ENCODE results near the gene CD244.

CD244 gene

DNA sequence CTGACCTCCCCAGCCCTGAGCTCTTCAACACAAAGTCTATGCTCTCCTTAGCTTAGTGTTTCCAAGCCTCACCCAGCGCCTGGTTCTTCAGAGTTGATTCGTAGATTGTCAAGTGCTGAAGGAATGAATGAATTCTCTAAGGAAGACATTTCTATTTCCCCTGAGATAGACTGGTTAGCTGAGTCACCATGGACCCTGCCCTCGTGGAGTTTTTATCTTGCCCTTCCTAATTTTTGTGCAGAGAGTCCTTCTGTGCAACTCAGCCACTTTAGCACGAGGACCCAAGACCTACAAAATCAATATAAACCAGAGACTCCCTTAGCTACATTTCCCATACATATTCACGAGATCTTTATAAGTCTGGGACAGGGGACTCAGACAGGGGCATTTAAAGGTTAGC, 2.6 kb upstream of the CD244 start:
- H3K9ac ChIP-seq (ENCODE audit: low read depth in 1 of 2, low read length in 2 of 2): no peak overlapping the region
- H3K4me3 ChIP-seq (ENCODE audit: low read depth in 1 of 2, low read length in 2 of 2): no peak overlapping the region
- H3K9me3 ChIP-seq (ENCODE audit: control insufficient read depth in 1 of 2, low read length in 2 of 2): no peaks in the 10 kb centered on the region
- H3K4me1 ChIP-seq (ENCODE audit: control insufficient read depth in 1 of 2, insufficient read depth in 2 of 2, low read length in 2 of 2): peaks cover 11 to 20% of the 10 kb centered on the region in 2 donors
- no peaks in the 10 kb centered on the region for H3K36me3 ChIP-seq (ENCODE audit: control insufficient read depth in 1 of 2, insufficient read depth in 2 of 2, low read length in 2 of 2)
- no peaks in the 10 kb centered on the region for H3K27me3 ChIP-seq (ENCODE audit: control insufficient read depth in 1 of 2, insufficient read depth in 2 of 2, low read length in 2 of 2)
- H3K27ac ChIP-seq (ENCODE audit: low read depth, low read length): no peak overlapping the region

DNA sequence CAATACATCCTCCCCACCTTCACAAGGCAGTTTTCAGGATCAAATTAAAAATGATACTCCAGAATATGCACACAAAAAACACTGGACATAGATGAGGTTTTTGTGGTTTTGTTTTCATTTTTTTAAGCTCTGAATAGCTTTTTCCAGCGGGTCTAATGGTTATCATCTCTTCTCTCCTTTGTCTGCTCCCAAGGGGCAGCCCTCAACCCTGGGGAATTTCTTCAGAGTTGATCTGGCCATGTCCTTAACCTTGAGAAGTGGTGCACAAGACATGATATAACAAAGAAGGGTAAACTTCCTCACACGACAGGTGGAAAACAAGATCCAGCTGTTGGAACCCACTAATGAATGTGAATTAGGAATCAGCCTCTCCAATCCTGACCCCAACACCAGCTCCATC, 1.5 kb upstream of the CD244 start:
- no peaks in the 10 kb centered on the region for H3K36me3 ChIP-seq (ENCODE audit: control insufficient read depth in 1 of 2, insufficient read depth in 2 of 2, low read length in 2 of 2)
- no peaks in the 10 kb centered on the region for H3K9me3 ChIP-seq (ENCODE audit: control insufficient read depth in 1 of 2, low read length in 2 of 2)
- H3K9ac ChIP-seq (ENCODE audit: low read depth in 1 of 2, low read length in 2 of 2): no peak overlapping the region
- H3K4me3 ChIP-seq (ENCODE audit: low read depth in 1 of 2, low read length in 2 of 2): no peak overlapping the region
- H3K4me1 ChIP-seq (ENCODE audit: control insufficient read depth in 1 of 2, insufficient read depth in 2 of 2, low read length in 2 of 2): peaks cover 11 to 20% of the 10 kb centered on the region in 2 donors
- H3K27ac ChIP-seq (ENCODE audit: low read depth, low read length): no peak overlapping the region
- no peaks in the 10 kb centered on the region for H3K27me3 ChIP-seq (ENCODE audit: control insufficient read depth in 1 of 2, insufficient read depth in 2 of 2, low read length in 2 of 2)

DNA sequence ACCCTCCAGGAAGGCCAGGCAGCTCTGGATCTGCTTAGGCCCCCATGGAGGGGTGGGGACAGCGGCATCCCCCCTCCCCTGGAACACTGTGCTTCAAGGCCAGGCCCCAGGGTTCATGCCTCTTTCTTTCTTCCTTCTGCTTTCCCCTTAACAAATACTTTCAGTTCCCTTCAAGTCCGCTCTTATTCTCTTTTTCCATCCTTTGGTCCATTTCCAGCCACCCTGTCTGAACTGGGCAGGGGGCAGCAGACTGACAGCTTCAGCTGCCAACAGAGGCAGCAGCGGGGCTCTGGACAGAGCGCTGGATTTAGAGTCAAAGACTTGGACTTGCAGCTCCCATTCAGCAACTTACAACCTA, 1.1 kb upstream of the CD244 start:
- no peak overlapping the region for H3K27ac ChIP-seq (ENCODE audit: low read depth, low read length)
- H3K36me3 ChIP-seq (ENCODE audit: control insufficient read depth in 1 of 2, insufficient read depth in 2 of 2, low read length in 2 of 2): no peaks in the 10 kb centered on the region
- H3K4me3 ChIP-seq (ENCODE audit: low read depth in 1 of 2, low read length in 2 of 2): no peak overlapping the region
- peaks cover 13 to 24% of the 10 kb centered on the region in 2 donors for H3K4me1 ChIP-seq (ENCODE audit: control insufficient read depth in 1 of 2, insufficient read depth in 2 of 2, low read length in 2 of 2)
- H3K27me3 ChIP-seq (ENCODE audit: control insufficient read depth in 1 of 2, insufficient read depth in 2 of 2, low read length in 2 of 2): no peaks in the 10 kb centered on the region
- H3K9me3 ChIP-seq (ENCODE audit: control insufficient read depth in 1 of 2, low read length in 2 of 2): no peaks in the 10 kb centered on the region
- no peak overlapping the region for H3K9ac ChIP-seq (ENCODE audit: low read depth in 1 of 2, low read length in 2 of 2)

DNA sequence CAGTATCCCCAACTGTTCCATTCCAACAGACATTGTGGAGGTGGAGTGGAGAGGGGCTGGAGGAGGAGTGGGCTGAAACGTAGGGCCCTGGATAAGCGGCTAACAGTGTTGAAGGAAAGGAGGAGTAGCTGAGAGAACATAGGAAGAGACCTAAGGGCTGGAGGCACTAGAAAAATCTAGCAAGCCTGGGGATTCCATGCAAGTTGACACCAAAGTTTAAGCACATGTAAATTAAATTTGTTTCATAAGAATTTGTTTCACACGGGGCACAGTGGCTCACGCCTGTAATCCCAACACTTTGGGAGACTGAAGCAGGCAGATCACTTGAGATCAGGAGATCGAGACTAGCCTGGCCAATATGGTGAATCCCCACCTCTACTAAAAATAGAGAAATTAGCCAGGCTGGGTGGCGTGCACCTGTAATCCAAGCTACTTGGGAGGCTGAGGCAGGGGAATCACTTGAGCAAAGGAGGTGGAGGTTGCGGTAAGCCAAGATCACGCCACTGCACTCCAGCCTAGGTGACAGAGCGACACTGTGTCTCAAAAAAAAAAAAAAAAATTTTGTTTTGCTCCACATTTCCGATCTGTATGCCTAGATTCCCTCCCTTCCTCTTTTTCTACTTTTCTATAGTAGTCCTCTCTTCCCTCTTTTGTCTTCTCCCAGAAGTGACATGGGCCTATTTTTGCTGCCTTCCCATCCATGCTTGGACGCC, 530 bp upstream of the CD244 start:
- Histone ChIP-seq H3K9me3 (ENCODE audit: control insufficient read depth in 1 of 2, low read length in 2 of 2) (no peaks in the 10 kb centered on the region), H3K36me3 (ENCODE audit: control insufficient read depth in 1 of 2, insufficient read depth in 2 of 2, low read length in 2 of 2) (no peaks in the 10 kb centered on the region), H3K4me1 (ENCODE audit: control insufficient read depth in 1 of 2, insufficient read depth in 2 of 2, low read length in 2 of 2) (peaks cover 18 to 24% of the 10 kb centered on the region in 2 donors), H3K4me3 (ENCODE audit: low read depth in 1 of 2, low read length in 2 of 2) (no peak overlapping the region), H3K9ac (ENCODE audit: low read depth in 1 of 2, low read length in 2 of 2) (no peak overlapping the region), H3K27ac (ENCODE audit: low read depth, low read length) (no peak overlapping the region), H3K27me3 (ENCODE audit: control insufficient read depth in 1 of 2, insufficient read depth in 2 of 2, low read length in 2 of 2) (no peaks in the 10 kb centered on the region)

DNA sequence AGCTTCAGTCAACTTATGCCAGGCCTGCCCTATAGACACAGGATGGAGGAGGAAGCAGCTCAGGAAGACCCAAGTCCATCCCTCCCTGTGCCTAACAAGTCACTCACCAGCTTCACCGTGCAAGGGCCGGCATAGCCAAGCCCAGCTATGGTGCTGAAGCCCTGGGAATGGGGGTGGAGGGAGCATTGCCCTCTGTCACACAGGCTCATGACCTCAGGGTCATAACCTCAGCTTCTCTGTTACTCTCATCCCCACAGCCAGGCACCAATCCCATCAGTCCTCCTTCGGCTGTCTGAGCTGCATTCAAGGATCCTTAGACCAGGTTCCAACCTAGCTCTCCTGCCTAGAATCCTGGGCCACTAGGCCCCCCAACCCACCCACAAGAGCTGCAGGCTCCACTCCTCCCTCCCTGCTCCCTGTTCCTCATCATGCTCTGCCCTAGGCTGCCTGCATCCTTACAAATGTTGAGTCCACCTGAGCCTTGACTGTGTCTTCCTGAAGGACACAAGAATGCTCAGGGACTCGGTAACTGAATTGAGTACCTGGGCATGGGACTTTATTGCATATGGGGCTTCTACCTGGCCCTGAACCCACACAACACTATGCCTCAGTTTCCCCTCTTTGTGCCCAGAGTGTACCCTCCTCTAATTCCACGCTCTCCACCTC, 1.7 kb downstream of the CD244 start:
- H3K9ac ChIP-seq (ENCODE audit: low read depth in 1 of 2, low read length in 2 of 2): no peak overlapping the region
- H3K27ac ChIP-seq (ENCODE audit: low read depth, low read length): no peak overlapping the region
- no peaks in the 10 kb centered on the region for H3K9me3 ChIP-seq (ENCODE audit: control insufficient read depth in 1 of 2, low read length in 2 of 2)
- peak overlapping the region; percentile 13 to 46 for H3K4me3 ChIP-seq (ENCODE audit: low read depth in 1 of 2, low read length in 2 of 2)
- no peaks in the 10 kb centered on the region for H3K27me3 ChIP-seq (ENCODE audit: control insufficient read depth in 1 of 2, insufficient read depth in 2 of 2, low read length in 2 of 2)
- peaks cover 11 to 16% of the 10 kb centered on the region in 2 donors for H3K4me1 ChIP-seq (ENCODE audit: control insufficient read depth in 1 of 2, insufficient read depth in 2 of 2, low read length in 2 of 2)
- no peaks in the 10 kb centered on the region for H3K36me3 ChIP-seq (ENCODE audit: control insufficient read depth in 1 of 2, insufficient read depth in 2 of 2, low read length in 2 of 2)

DNA sequence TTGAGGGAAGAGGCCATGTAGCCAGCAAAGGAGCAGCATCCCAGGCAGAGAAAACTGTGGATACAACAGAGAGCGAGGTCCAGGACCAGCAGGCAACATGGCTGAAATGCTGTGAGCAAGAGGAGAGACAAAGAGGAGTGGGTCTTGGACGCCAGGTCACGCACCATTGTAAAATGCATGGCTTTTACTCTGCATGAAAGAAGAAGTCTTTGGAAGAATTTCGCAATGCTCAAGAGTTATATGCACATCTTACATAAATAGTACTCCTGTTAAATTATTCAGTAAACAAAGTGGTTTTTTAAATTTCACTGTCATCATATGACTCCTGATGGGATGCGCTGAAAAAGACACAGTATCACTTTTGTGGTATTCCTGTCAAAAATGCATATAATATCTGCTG, 3.5 kb downstream of the CD244 start:
- peaks cover 9 to 10% of the 10 kb centered on the region in 2 donors for H3K4me1 ChIP-seq (ENCODE audit: control insufficient read depth in 1 of 2, insufficient read depth in 2 of 2, low read length in 2 of 2)
- H3K4me3 ChIP-seq (ENCODE audit: low read depth in 1 of 2, low read length in 2 of 2): no peak overlapping the region
- H3K36me3 ChIP-seq (ENCODE audit: control insufficient read depth in 1 of 2, insufficient read depth in 2 of 2, low read length in 2 of 2): no peaks in the 10 kb centered on the region
- H3K27ac ChIP-seq (ENCODE audit: low read depth, low read length): no peak overlapping the region
- no peaks in the 10 kb centered on the region for H3K27me3 ChIP-seq (ENCODE audit: control insufficient read depth in 1 of 2, insufficient read depth in 2 of 2, low read length in 2 of 2)
- no peak overlapping the region for H3K9ac ChIP-seq (ENCODE audit: low read depth in 1 of 2, low read length in 2 of 2)
- no peaks in the 10 kb centered on the region for H3K9me3 ChIP-seq (ENCODE audit: control insufficient read depth in 1 of 2, low read length in 2 of 2)

DNA sequence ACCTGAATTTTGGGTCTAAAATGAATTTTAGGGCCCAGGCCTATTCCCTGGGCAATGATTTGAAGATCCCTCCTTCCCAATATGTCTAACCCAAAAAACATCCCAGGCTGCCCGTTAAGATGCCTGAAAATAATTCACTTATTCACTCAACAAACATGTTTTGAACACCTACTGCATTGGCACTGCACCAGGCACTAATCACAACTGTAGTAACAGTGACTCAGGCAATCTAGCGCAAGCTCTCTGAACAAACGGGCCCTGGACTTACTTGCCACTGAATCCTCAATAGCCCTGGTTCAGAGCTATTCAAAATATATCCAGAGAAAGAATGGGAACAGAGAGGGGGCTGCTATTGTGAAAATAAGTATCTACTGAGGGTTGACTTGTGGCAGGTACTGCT, 4.2 kb downstream of the CD244 start:
- no peaks in the 10 kb centered on the region for H3K27me3 ChIP-seq (ENCODE audit: control insufficient read depth in 1 of 2, insufficient read depth in 2 of 2, low read length in 2 of 2)
- no peaks in the 10 kb centered on the region for H3K36me3 ChIP-seq (ENCODE audit: control insufficient read depth in 1 of 2, insufficient read depth in 2 of 2, low read length in 2 of 2)
- no peak overlapping the region for H3K4me3 ChIP-seq (ENCODE audit: low read depth in 1 of 2, low read length in 2 of 2)
- no peak overlapping the region for H3K27ac ChIP-seq (ENCODE audit: low read depth, low read length)
- H3K4me1 ChIP-seq (ENCODE audit: control insufficient read depth in 1 of 2, insufficient read depth in 2 of 2, low read length in 2 of 2): peaks cover 7 to 10% of the 10 kb centered on the region in 2 donors
- H3K9ac ChIP-seq (ENCODE audit: low read depth in 1 of 2, low read length in 2 of 2): no peak overlapping the region
- H3K9me3 ChIP-seq (ENCODE audit: control insufficient read depth in 1 of 2, low read length in 2 of 2): no peaks in the 10 kb centered on the region

DNA sequence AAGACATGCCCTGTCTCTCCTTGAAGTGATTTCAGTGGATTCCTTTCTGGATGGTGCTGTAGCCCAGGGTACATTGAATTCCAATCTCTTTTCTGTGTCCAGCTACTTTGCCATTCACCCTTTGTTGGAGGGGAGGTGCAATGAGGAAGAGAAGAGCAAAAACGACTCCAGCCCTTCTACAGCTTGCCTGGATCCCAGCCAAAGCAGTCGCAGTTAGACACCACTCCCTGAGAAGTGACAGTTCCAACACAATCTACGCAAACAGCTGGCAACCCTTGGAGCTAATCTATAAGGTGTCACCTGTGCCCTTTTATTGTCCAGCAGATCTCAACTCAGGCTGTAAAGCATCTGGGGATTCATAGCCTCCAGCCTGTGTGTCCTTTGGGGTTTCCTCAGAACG, 4.6 kb downstream of the CD244 start:
- Histone ChIP-seq H3K4me3 (ENCODE audit: low read depth in 1 of 2, low read length in 2 of 2) (no peak overlapping the region), H3K36me3 (ENCODE audit: control insufficient read depth in 1 of 2, insufficient read depth in 2 of 2, low read length in 2 of 2) (no peaks in the 10 kb centered on the region), H3K27me3 (ENCODE audit: control insufficient read depth in 1 of 2, insufficient read depth in 2 of 2, low read length in 2 of 2) (no peaks in the 10 kb centered on the region), H3K9ac (ENCODE audit: low read depth in 1 of 2, low read length in 2 of 2) (no peak overlapping the region), H3K9me3 (ENCODE audit: control insufficient read depth in 1 of 2, low read length in 2 of 2) (no peaks in the 10 kb centered on the region), H3K27ac (ENCODE audit: low read depth, low read length) (no peak overlapping the region), H3K4me1 (ENCODE audit: control insufficient read depth in 1 of 2, insufficient read depth in 2 of 2, low read length in 2 of 2) (peaks cover 7 to 10% of the 10 kb centered on the region in 2 donors)

DNA sequence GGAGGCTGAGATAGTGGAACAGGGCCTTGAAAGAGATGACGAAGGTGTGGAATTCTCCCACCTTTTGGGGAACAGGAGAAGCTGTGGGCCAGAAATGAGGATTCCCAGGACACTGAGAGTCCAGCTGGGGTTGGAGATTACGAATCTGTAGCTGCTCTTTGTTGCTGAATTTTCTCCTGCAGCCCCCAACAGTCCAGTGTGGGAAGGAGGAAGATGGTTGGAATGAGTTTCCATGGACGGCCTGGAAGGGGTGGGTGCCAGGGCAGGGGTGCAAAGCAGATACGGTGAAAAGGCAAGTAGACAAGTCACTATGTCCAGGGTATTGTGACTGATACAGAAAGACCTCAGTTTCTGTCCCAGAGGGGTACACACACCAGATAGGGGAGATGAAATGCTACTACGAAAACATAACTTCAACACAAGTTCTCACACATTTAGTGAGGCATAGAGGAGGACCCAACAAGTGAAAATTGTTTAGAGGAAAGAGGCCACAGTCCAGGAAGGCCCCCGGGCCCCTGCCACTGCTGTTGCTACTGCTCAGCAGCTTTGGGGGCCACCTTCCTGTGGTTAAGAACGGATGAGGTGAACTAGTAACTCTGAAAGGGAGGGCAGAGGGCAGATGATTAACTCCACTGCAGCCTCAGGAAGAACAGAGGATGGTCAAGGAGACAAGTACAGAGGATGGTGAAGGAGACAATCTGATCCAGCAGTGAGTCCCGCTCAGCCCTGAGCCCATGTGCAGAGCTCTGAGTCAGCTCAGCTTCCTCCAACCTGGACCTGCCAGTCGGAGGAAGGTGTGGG, 7.3 kb downstream of the CD244 start:
- H3K4me1 ChIP-seq (ENCODE audit: control insufficient read depth in 1 of 2, insufficient read depth in 2 of 2, low read length in 2 of 2): peaks cover 12 to 17% of the 10 kb centered on the region in 2 donors
- no peak overlapping the region for H3K4me3 ChIP-seq (ENCODE audit: low read depth in 1 of 2, low read length in 2 of 2)
- H3K27ac ChIP-seq (ENCODE audit: low read depth, low read length): no peak overlapping the region
- no peaks in the 10 kb centered on the region for H3K27me3 ChIP-seq (ENCODE audit: control insufficient read depth in 1 of 2, insufficient read depth in 2 of 2, low read length in 2 of 2)
- H3K36me3 ChIP-seq (ENCODE audit: control insufficient read depth in 1 of 2, insufficient read depth in 2 of 2, low read length in 2 of 2): no peaks in the 10 kb centered on the region
- no peaks in the 10 kb centered on the region for H3K9me3 ChIP-seq (ENCODE audit: control insufficient read depth in 1 of 2, low read length in 2 of 2)
- H3K9ac ChIP-seq (ENCODE audit: low read depth in 1 of 2, low read length in 2 of 2): no peak overlapping the region

DNA sequence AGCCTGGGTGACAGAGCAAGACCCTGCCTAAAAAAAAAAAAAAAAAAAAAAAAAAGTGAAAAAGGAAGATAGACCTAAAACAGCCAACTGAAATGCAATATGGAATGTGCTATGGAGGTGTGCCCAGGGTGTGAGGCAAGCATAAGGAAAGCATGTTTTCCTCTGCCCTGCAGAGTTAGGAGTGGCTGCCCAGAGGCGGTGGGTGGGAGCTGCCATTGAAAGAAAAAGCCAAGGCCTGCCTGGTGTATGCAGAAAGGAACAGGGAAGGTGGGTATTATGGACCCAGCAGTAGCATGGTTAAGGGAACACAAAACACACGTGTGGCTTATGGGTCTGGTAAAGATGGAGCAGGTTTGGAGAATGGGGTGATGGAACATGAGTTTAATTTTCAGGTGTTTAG, 8.9 kb downstream of the CD244 start:
- Histone ChIP-seq H3K4me3 (ENCODE audit: low read depth in 1 of 2, low read length in 2 of 2) (no peak overlapping the region), H3K27ac (ENCODE audit: low read depth, low read length) (no peak overlapping the region), H3K4me1 (ENCODE audit: control insufficient read depth in 1 of 2, insufficient read depth in 2 of 2, low read length in 2 of 2) (peaks cover 9 to 16% of the 10 kb centered on the region in 2 donors), H3K27me3 (ENCODE audit: control insufficient read depth in 1 of 2, insufficient read depth in 2 of 2, low read length in 2 of 2) (no peaks in the 10 kb centered on the region), H3K9ac (ENCODE audit: low read depth in 1 of 2, low read length in 2 of 2) (no peak overlapping the region), H3K36me3 (ENCODE audit: control insufficient read depth in 1 of 2, insufficient read depth in 2 of 2, low read length in 2 of 2) (no peaks in the 10 kb centered on the region), H3K9me3 (ENCODE audit: control insufficient read depth in 1 of 2, low read length in 2 of 2) (no peaks in the 10 kb centered on the region)
